HG03280 (cell line): Measurements from ENCODE around the gene B3GALT6.
"Not testable (repeated sequence)": the region's sequence is repeated elsewhere in the genome, so short reads cannot be mapped to it uniquely, and the experiment has no call there.

Experiments
- ATAC-seq: cut with Tn5 transposase; IDR thresholded peaks from one replicate; pipeline ENCODE4 v1.9.1; 2021; ENCODE audit warnings: mild to moderate bottlenecking, moderate library complexity; ENCODE audit not compliant: unreplicated experiment

B3GALT6 gene

DNA sequence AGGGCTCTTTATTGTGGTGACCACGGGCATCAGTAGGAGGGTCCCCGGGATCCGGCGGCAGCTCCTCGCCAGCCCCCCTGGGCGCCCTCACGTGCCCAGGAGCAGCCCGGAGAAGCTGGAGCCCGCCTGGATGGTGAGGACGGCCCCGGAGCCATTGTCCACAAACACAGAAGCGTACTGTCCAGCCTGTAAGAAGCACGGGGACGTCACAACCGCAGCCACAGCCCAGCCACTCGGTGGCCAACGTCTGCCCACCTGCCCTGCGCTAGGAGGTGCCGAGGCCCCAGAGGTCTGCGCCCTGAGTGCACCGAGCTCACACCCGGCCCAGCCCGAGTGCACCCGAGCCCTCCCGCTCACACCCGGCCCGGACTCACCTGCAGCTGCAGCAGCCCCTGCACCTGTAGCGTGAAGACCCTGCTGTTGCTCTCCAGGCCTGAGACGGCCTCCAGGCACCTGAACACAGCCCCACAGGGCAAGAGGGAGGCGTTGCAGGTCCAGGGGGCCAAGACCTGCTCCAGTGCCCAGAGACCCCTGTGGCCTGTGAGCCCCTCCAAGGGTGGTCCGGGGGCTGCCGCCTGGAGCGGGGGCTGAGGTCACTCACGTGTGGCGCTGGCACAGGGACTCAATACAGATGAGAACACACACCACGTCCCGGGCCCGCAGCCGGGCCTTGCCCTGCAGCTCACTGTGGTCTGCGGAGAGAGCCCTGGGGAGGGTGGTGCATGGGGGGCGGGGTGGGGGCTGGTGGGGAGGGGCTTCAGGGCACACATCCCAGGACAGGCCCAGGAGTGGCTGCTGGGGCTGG lies 10.6 kb downstream of the B3GALT6 start:
- no peak for ATAC-seq

DNA sequence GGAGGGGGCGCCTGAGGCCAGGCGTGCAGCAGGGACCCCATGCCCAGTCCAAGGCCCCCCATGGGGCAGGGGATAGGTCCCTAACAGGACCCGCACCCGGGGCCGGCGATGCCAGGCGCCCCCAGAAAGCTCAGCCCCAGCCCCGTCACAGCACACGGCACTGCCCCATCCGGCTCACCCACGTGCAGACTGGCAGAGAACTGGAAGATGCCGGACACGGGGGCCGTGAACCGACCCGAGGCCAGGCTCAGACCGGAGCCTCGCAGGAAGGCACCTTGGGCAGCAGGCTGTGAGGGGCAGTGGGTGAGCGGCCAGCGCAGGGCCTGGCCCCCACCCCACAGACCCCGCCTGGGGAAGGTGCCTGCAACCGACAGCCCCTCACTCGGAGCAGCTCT lies 11.2 kb downstream of the B3GALT6 start:
- no peak for ATAC-seq

DNA sequence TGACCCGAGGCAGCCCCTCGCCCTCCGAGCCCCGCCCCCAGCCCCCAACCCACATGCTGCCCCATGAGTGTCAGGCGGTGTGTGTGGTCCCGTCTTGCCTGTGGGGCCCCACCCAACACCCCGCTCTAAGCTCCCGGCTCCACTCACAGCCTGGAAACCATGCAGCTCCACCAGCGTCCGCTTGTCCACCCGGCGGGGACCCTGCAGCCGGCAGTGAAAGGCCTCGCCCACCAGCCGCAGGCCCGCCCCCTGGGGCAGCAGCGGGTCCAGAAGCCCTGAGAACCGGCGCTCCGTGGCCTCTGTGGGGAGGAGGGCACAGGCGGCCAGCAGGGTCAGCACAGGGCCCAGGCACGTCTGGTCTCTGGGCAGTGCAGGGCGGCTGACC lies 11.8 kb downstream of the B3GALT6 start:
- no peak for ATAC-seq

DNA sequence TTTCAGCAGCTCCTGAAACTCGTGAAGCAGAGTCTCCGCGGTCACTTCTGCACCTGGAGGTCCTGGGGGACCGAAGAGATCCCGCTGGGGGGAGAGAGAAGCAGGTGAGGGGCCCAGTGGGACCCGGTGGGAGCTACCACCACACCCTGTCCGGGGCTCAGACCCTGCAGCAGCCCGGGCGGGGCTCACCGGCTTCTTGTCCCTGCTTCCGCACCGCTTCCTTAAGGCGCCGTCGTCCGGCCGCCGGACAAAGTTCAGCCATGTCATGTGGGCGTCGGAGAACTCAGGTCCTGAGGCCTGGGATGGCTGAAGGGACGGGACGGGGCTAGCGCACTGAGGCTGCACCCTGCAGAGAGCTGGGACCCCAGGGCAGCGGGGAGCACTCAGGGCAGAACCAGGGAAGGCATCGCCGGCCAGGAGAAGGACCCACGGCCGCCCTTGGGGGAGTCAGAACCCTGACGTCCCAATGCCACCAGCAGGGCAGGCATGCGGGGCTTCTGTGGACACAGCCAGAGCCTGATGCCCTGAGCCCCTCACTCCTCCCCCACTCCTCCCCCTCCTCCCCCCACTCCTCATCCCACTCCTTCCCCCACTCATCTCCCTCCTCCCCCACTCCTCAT lies 12.3 kb downstream of the B3GALT6 start:
- ATAC-seq = no peak

DNA sequence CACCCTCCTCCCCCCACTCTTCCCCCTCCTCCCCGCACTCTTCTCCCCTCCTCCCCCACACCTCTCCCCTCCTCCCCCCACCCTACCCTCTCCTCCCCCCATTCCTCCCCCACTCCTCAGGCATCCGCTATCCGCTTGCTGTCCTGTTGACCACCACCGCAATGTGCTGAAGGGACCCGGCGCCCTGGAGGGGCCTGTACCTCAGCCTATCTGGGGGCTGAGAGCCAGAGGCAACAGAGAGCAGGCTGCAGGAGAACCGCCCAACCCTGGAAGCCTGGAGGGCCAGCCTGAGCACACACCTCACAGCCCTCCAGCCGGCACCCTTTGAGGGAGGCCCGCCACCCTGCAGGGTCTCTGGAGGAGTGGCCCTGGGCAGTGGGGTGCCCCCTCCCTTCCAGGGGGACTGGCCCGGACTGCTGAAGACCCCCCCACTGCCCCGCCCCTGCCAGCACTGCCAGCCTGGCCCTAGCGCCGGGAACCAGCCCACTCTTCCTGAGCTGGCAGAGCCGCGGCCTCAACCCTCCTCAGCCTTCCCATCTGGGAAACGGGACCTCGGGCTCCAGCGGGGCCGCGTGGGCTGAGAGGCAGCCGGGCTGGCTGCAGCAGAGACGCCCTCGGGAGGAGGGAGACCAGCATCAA lies 13.3 kb downstream of the B3GALT6 start:
- no peak for ATAC-seq

DNA sequence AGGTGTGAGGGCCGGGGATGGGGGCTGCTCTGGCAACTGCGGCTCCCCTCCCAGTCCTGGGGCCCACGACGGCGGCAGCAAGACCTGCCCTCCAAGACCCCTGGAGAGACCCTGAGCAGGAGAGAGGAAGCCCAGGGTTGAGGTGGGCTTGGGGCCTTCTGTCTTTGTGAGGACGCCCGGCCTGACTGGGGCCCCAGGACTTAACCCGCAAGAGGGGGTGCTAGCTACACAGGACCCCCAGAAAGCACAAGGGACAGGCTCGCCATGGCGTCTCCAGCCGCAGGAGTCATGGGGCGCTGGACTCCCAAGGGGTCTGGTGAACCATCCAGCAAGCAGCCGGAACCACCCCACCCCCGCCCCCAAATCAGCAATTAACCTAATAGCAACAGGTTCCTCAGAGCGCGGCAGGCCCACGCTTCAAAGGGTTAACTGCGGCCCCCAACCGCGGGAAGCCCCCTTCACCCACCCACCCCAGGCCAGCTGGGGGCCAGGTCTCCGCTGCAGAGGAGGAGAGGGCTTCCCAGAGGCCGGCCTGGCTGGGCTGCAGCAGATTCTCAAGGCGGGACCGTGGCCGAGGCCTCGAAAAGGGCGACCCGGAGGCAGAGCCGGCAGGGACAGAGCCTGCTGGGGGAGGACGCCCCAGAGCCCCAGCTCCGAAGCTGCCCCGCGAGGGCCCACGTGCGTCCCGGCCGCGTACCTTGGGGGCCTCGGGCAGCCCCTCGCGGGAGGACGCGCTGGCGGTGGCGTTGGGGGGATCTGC lies 14.0 kb downstream of the B3GALT6 start:
- ATAC-seq = no peak

DNA sequence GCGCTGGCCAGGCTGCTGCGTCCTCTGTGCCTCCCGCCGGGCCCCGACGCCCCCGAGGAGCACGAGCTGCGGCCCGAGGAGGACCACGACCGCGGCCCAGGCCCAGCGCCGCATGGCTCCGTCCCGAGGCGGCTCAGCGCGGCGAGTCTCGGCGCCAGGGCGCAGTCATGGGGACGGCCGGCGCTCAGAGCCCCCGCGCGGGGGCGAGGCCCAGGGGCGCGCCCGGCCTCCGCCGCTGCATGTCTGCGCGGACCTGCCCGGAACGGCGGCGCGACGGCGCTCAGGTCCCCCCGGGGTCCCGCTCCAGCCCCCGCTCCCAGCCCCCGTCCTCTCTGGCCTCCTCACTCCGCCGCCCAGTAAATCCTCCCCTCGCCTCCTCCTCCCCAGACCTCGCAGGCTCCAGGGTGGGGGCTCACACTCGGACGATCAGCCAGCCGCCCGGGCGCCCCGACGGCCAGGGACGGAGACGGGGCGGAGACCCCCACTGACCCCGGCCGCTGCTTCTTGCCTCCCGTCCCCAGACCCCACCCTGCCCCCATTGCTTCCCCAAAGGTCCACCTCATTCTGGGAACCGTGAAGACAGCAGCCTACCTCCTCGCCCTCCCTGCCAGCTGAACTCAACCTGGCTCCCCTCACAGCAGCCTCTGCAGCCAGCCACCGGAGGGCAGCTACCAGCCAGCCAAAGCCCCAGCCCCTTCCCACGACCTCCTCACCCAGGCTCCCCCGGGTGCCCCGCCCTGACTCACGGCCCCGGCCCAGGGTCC lies 14.7 kb downstream of the B3GALT6 start, which contains the start of gene C1QTNF12:
TSS of gene C1QTNF12 (minus strand) at position 146 of the 764 bp plus-strand sequence. CDS start at position 114, 32 bp downstream.
- no peak for ATAC-seq

DNA sequence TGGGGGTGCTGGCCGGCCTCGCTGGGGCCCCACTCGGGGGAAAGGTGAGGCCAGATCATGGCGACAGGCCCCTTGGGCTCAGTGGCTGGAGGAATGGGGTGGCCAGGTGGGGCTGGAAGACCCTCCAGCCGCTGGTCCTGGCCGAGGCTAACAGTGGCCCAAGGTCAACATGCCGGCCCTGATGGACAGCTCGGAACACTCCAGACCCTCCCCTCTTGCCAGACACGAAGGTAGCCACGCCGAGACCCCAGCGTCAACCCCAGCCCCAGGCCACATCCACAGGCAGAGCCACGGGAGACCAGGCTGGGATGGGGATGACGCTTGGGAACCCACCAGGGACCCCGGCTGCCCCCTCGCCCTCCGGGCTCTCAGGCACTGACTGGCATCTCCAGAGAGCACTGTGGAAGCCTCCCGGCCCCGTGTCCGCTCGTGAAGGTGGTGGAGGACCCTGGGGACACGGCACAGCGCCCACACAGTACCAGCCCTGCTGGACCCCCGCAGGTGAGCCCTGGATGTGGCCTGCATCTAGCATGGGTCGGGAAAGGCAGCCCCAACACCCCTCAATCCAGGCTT lies 15.4 kb downstream of the B3GALT6 start:
- ATAC-seq = no peak

DNA sequence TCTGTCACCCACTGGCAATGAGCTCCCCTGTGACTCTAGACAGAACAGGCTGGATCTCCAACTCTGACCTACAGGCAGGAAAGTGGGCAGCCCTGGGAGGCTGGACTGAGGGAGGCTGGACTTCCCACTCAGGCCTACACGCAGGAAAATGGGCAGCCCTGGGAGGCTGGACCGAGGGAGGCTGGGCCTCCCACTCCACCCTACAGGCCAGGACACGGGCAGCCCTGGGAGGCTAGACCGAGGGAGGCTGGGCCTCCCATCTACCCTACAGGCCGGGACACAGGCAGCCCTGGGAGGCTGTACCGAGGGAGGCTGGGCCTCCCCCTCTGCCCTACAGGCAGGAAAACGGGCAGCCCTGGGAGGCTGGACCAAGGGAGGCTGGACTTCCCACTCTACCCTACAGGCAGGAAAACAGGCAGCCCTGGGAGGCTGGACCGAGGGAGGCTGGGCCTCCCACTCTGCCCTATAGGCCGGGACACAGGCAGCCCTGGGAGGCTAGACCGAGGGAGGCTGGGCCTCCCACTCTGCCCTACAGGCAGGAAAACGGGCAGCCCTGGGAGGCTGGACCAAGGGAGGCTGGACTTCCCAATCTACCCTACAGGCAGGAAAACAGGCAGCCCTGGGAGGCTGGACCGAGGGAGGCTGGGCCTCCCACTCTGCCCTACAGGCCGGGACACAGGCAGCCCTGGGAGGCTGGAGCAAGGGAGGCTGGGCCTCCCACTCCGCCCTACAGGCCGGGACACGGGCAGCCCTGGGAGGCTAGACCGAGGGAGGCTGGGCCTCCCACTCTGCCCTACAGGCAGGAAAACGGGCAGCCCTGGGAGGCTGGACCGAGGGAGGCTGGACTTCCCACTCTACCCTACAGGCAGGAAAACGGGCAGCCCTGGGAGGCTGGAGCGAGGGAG lies 16.2 kb downstream of the B3GALT6 start:
- ATAC-seq = not testable (repeated sequence)

DNA sequence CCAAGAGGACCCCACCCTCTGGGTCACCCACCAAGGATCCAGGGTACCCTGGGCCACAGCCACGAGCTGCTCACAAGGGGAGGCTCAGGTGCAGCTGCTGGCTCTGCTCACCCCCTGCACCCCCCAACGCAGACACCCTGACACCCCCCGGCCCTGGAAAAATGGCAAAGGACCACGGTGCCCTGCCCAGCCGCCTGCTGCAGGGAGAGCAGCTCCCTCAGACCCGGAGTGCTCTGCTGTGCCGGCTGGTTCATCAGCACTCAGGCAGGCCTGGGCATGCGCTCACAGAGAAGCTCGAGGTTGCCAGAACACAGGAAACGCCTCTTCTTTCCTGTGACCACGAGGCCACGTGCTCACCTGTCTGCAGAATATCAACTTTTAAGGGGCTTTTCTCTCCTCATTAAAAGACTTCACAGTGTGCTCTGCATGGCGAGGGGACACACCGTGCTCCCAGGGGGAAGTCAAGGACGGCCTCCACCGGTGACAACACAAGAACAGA lies 18.8 kb downstream of the B3GALT6 start:
- no peak for ATAC-seq

DNA sequence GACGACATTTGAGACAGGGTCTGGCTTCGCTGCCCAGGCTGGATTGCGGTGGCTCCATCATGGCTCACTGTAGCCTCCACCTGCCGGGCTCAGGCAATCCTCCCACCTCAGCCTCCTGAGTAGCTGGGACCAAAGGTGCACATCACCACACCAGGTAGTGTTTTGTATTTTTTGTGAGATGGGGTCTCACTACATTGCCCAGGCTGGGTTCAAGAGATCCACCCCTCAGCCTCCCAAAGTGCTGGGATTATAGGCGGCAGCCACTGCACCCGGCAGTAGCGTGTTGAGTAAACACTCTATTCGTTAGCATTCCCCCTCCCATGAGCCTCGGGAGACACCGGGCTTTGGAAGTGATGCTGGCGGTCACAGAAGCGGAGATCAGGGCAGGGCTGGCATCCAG lies 21.3 kb downstream of the B3GALT6 start:
- ATAC-seq = no peak

DNA sequence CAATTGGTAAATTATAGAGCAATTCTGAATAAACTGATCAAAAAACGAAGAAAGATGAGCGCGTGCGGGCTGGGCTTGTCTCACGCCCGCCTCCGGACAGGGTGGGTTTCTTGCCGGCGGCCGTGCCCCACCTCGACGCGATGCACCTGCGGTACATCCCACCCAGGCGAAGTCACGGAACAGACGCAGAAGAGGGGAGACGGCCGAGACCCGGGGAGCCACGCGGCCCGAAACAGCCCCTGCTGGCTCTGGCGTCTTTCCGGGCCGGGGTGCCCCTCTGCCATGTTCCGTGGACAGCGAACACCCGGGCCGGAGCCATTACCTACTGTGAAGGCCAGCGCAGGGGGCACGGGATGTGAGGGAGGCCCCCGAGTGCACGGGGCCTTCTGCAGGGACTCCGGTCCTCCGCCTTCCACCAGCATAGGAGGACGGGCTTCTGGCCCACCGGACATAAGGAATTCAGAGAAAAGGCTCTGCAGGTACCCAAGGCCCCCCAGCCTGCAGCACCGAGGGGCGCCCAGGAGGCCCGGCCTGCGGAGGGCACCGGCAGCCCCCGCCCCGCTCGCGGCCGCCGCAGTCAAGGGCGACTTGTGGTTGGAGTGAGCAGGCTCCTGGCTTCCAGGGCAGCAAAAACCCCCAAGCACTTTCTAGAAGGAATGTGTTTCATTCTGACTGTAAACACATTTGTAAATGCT lies 22.1 kb downstream of the B3GALT6 start:
- ATAC-seq = no peak

DNA sequence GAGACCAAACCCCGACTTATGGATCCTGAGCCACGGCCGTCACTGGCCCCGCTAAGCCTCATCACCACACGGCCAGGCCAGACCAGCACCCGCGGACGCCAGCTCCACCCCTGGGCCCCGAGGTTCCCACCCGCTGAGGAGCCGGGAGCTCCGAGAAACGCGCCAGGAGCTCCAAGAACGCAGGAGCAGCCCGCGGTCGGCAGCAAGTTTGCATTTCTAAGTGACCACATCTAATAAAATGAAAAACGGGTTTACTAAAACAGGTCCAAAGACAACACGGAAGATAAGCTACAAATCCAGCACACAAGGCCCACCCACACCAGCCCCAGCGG lies 22.6 kb downstream of the B3GALT6 start:
- no peak for ATAC-seq

DNA sequence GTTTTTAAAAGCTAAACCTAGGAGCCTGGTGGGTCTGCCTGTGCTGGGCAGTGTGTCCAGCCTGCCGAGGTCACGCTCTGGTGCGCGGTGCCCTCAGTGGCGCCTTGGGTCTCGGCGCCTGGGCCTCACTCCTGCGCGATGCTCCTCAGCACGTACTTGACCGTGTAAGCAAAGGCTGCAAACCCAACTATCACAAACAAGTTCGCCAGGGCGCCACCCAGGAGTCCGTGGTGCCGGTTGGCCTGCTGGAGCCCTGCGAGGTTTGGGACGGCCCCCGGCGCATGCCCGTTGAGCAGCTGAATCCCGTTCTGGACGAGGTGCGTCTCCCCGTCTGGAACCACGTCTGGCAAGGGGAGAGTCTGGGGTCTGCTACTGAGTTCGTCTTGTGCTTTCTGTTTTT lies 23.0 kb downstream of the B3GALT6 start:
- ATAC-seq = no peak

DNA sequence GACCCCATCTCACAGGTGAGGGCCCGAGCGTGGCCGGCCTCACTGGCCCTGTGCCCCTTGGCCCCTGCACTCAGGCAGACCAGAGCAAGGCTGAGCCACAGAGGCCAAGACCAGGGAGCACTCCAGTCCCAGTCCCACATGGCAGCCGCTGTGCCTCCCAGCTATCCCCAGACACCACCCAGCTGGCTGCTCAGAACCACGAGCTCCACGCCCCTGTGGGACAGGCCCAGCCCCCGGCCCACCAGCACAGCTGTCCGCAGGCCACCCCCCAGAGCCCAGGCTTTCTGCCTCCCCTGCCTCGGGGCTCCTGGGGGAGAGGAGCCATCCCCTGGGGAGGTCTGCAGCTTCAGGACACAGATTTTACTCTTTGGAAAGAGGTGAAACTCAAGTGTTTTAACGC lies 23.6 kb downstream of the B3GALT6 start:
- no peak for ATAC-seq

DNA sequence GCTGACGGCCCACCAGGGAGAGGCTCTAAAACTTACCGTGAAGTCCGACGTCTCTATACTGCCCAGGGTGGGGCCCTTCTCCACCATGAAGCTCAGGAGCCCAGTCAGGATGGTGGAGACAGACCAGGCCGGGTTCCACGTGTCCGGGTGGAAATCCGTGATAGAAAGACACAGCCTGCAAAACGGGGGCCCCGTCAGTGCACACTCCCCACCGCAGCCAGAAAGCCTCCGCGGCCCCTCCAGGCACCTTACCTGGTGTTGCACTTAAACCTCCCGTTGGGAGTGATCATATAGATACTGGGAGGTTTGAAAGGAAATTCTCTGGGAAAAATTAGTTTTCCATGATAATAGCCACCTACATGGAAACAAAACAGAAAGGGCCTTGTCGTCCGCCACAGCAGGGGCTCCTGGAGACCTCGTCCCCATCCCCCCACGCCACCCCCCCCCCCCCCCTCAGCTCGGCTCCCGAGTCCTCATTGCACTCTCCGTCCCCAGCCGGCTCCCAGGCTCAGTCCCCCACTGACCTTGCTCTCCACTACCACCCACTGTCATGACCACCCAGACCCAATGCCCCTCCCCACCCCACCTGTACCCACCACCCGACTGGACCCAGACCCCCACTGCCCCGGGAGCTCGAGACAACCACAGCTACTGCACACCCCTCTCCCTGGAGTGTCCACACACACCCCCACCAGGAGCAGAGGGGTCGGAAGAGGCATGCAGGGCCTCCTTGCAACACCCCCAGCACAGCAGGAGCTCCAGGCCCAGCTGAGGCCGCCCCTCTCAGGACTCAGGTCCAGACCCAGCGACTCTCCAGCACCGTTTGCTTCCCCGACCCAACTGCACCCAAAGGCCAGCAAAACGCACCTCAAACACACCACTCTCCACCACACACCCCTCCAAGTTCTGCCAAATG lies 25.2 kb downstream of the B3GALT6 start:
- ATAC-seq = no peak

DNA sequence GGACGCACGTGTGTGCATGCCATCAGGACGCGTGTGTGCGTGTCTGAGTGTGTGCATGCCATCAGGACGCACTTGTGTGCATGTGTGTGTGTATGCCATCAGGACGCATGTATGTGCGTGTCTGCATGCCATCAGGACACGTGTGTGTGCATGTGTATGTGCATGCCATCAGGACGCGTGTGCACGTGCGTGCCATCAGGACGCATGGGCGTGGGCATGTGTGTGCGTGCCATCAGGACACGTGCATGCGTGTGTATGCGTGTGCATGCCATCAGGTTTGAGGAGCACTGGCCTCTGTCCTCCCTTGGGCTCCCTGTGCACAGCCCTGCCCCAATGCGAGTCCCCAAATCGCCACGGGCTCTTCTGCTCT lies 27.1 kb downstream of the B3GALT6 start:
- ATAC-seq = no peak

DNA sequence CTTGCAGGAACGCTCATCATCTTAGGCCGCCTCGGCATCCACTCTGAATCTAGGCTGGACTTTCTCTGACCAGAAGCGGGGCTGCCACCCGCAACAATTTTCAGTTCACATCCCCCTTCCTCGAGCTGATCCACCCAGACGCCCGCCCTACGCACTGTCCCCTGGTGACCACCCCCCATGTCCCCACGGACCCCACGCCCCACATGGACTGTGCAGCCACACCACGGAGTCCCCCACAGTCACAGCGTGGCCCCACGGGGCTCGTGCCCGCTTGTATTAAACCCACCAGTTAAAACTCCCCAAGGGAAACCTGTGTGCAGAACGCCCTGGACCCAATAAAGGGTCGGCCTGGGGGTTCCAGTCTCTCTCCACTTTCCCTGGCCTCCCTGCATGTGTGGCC lies 27.5 kb downstream of the B3GALT6 start:
- no peak for ATAC-seq
